Measurements from ENCODE around the gene SERPINA5. TPM values are rescaled to one million over a fixed set of nuclear protein-coding genes. Genes with fewer than 3 reads are reported as not detected.
"Not testable (repeated sequence)": the region's sequence is repeated elsewhere in the genome, so short reads cannot be mapped to it uniquely, and the experiment has no call there.

SERPINA5 gene
- total RNA-seq, 4 donors from 2014 or later = 2.1 to 5.1 (median 3.7) TPM

DNA sequence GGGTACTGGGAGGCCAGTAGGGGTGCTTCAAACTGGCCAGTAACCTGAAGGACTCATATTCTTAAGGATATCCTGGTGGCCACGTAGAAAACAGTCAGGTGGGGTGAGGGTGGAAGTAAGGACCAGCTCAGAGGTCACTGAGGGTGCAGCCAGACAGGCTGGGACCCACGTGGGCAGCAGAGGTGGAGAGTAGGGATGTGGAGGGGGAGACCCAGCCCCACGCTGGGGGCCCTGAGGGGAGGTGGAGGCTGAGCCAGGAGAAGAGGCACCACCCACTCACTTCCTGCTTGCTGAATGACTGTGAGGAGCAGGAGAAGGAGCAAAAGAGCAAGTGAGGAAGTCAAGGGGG lies 18.4 kb downstream of the SERPINA5 start:
- TF ChIP-seq EP300 (IDR thresholded peaks at IDR 0.05) (no peak), POLR2AphosphoS5 (IDR thresholded peaks at IDR 0.05) (no peak), POLR2A (IDR thresholded peaks at IDR 0.05; ENCODE audit: low read depth) (no peak), CTCF (IDR thresholded peaks at IDR 0.05) (no peak)
- intact Hi-C loops (cut with DNase I) = no loop called here
- H3K36me3 ChIP-seq = no peaks in the 10 kb centered on the region
- H3K4me3 ChIP-seq = no peak overlapping the region
- WGBS = 48% methylated on average over 3 of the region's 3 CpGs
- peak overlapping the region; percentile 74 to 79 (median 76) for H3K27ac ChIP-seq (replicated peaks in 1 of 4)
- H3K27me3 ChIP-seq = no peaks in the 10 kb centered on the region
- no peaks in the 10 kb centered on the region for H3K9me3 ChIP-seq
- DNase-seq (ENCODE audit: extremely low spot score) = no peak
- H3K4me1 ChIP-seq = peaks cover 40 to 54% (median 48%) of the 10 kb centered on the region in 4 donors

DNA sequence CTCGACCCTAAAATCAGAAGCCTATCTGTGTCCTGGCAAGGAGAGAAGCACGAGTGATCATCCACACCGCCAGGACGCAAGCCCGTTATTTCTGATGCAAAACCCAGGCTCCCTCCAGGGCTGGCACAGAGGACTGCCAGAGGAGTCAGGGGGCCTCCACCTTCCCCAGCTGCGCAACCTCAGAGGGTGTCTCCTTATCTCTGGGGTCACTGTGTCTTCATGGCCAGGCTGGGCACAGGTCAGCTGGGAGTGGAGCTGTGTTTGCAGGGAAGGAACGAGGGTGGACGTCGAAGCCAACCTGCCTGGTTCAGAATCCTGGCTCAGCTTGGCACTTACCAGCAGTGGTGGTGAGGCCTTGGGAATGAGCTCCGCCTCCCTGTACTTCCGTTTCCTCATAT lies 18.9 kb downstream of the SERPINA5 start:
- H3K27me3 ChIP-seq = no peaks in the 10 kb centered on the region
- H3K4me3 ChIP-seq = no peak overlapping the region
- no peak for DNase-seq (ENCODE audit: extremely low spot score)
- H3K27ac ChIP-seq (replicated peaks in 1 of 4) = peak overlapping the region; percentile 74 to 79 (median 76)
- H3K4me1 ChIP-seq = peaks cover 40 to 54% (median 48%) of the 10 kb centered on the region in 4 donors
- no peaks in the 10 kb centered on the region for H3K9me3 ChIP-seq
- TF ChIP-seq POLR2AphosphoS5 (IDR thresholded peaks at IDR 0.05) (no peak), EP300 (IDR thresholded peaks at IDR 0.05) (no peak), CTCF (IDR thresholded peaks at IDR 0.05) (no peak), POLR2A (IDR thresholded peaks at IDR 0.05; ENCODE audit: low read depth) (no peak)
- intact Hi-C loops (cut with DNase I) = no loop called here
- WGBS = 90% methylated on average over 11 of the region's 11 CpGs
- no peaks in the 10 kb centered on the region for H3K36me3 ChIP-seq

DNA sequence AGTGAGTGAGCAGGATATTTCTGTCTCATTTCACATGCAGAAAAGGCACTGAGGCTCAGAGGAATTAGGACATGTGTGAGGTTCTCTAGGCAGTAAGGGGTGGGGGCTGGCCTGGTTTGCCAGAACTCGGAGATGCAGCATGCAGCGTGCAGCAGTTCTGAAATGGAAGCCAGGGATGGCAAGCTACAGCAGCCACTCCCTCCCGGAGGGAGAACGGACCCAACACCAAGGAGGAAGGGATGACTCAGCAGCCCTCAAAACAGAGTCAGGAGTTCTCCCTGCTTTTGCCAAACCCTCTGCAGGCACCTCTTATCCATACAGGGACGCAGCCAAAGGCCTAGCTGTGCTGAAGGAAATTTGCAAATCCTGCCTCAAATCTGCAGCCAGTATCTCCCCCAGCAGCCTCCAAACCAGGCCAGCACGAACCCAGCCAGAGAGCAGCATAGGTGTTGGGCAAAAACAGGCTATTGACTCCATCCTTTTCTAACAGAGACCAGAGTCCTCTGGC lies 20.7 kb downstream of the SERPINA5 start:
- DNase-seq (ENCODE audit: extremely low spot score) = no peak
- WGBS = 16% methylated on average over 6 of the region's 6 CpGs
- H3K27me3 ChIP-seq = no peaks in the 10 kb centered on the region
- H3K36me3 ChIP-seq = no peaks in the 10 kb centered on the region
- peaks cover 40 to 54% (median 46%) of the 10 kb centered on the region in 4 donors for H3K4me1 ChIP-seq
- intact Hi-C loops (cut with DNase I) = no loop called here
- no peak for TF ChIP-seq EP300 (IDR thresholded peaks at IDR 0.05)
- no peak for TF ChIP-seq CTCF (IDR thresholded peaks at IDR 0.05)
- no peak for TF ChIP-seq POLR2A (IDR thresholded peaks at IDR 0.05; ENCODE audit: low read depth)
- peak; percentile 54 to 81 for TF ChIP-seq POLR2AphosphoS5 (IDR thresholded peaks at IDR 0.05)
- H3K9me3 ChIP-seq = no peaks in the 10 kb centered on the region
- H3K4me3 ChIP-seq = no peak overlapping the region
- peak overlapping the region; percentile 62 to 79 (median 74) for H3K27ac ChIP-seq (replicated peaks in 1 of 4)

GRCh38 chr14:94602722-94603121 lies 21.5 kb downstream of the SERPINA5 start:
- Histone ChIP-seq H3K4me3 (no peak overlapping the region), H3K4me1 (peaks cover 40 to 54% (median 46%) of the 10 kb centered on the region in 4 donors), H3K27me3 (no peaks in the 10 kb centered on the region), H3K27ac (replicated peaks in 1 of 4) (peak overlapping the region; percentile 62 to 79 (median 74)), H3K36me3 (no peaks in the 10 kb centered on the region), H3K9me3 (no peaks in the 10 kb centered on the region)
- intact Hi-C loops (cut with DNase I) = no loop called here
- no peak for DNase-seq (ENCODE audit: extremely low spot score)
- no peak for TF ChIP-seq POLR2AphosphoS5 (IDR thresholded peaks at IDR 0.05)
- TF ChIP-seq EP300 (IDR thresholded peaks at IDR 0.05) = no peak
- TF ChIP-seq POLR2A (IDR thresholded peaks at IDR 0.05; ENCODE audit: low read depth) = no peak
- TF ChIP-seq CTCF (IDR thresholded peaks at IDR 0.05) = no peak
- WGBS = 97% methylated on average over 5 of the region's 5 CpGs

GRCh38 chr14:94605361-94605760 lies 24.1 kb downstream of the SERPINA5 start:
- no peak for DNase-seq (ENCODE audit: extremely low spot score)
- Histone ChIP-seq H3K27ac (replicated peaks in 1 of 4) (no peak overlapping the region), H3K27me3 (no peaks in the 10 kb centered on the region), H3K36me3 (no peaks in the 10 kb centered on the region), H3K4me3 (no peak overlapping the region), H3K9me3 (no peaks in the 10 kb centered on the region), H3K4me1 (peaks cover 20 to 32% (median 24%) of the 10 kb centered on the region in 4 donors)
- 66% methylated on average over 3 of the region's 3 CpGs for WGBS
- intact Hi-C loops (cut with DNase I) = no loop called here
- TF ChIP-seq EP300 (IDR thresholded peaks at IDR 0.05) (no peak), POLR2A (IDR thresholded peaks at IDR 0.05; ENCODE audit: low read depth) (no peak), POLR2AphosphoS5 (IDR thresholded peaks at IDR 0.05) (no peak), CTCF (IDR thresholded peaks at IDR 0.05) (no peak)

GRCh38 chr14:94608966-94609365 lies 27.7 kb downstream of the SERPINA5 start:
- H3K4me3 ChIP-seq; H3K9me3 ChIP-seq; DNase-seq (ENCODE audit: extremely low spot score); H3K27me3 ChIP-seq; H3K27ac ChIP-seq (replicated peaks in 1 of 4); H3K36me3 ChIP-seq; intact Hi-C loops (cut with DNase I): not testable (repeated sequence)
- 76% methylated on average over 1 of the region's 1 CpG for WGBS
- H3K4me1 ChIP-seq = peaks cover 7 to 38% (median 11%) of the 10 kb centered on the region in 4 donors
